ENCODE measurements around the gene STYXL1. TPM values are rescaled to one million over a fixed set of nuclear protein-coding genes. Genes with fewer than 3 reads are reported as not detected.

Gene STYXL1
- total RNA-seq, 1 donor from 2014 or later, result 41.8 TPM

- peaks cover 5% of the 10 kb centered on the region for H3K36me3 Mint-ChIP-seq (ENCODE audit: unreplicated experiment)
- H3K27me3 Mint-ChIP-seq (ENCODE audit: unreplicated experiment), result peaks cover 12% of the 10 kb centered on the region
- no peak for DNase-seq
- no peak overlapping the region for H3K4me3 Mint-ChIP-seq (ENCODE audit: unreplicated experiment)
- TF ChIP-seq CTCF (IDR thresholded peaks at IDR 0.05; ENCODE audit: partially characterized antibody, unreplicated experiment), result no peak
- no peak overlapping the region for H3K27ac Mint-ChIP-seq (ENCODE audit: unreplicated experiment)
- H3K4me1 Mint-ChIP-seq (ENCODE audit: low read depth, unreplicated experiment), result peaks cover 8% of the 10 kb centered on the region
- peaks cover 5% of the 10 kb centered on the region for H3K9me3 Mint-ChIP-seq (ENCODE audit: unreplicated experiment)
Observed at GRCh38 chr7:75986147-75986781, 61.5 kb downstream of the STYXL1 start.

DNA sequence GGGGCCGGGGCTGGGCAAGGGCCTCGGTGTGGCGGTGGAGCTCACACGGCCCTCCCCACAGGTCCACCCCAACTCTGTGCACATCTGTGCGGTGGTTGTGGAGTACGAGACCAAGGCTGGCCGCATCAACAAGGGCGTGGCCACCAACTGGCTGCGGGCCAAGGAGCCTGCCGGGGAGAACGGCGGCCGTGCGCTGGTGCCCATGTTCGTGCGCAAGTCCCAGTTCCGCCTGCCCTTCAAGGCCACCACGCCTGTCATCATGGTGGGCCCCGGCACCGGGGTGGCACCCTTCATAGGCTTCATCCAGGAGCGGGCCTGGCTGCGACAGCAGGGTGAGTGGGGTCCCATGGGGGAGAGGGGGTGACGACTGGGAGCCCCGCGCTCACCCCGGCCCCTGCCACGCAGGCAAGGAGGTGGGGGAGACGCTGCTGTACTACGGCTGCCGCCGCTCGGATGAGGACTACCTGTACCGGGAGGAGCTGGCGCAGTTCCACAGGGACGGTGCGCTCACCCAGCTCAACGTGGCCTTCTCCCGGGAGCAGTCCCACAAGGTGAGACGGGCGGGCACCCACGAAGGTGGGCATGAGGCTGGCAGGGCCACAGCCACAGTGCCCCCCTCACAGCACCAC lies 62.2 kb downstream of the STYXL1 start:
- no peak for TF ChIP-seq CTCF (IDR thresholded peaks at IDR 0.05; ENCODE audit: partially characterized antibody, unreplicated experiment)
- Mint-ChIP-seq H3K27ac (ENCODE audit: unreplicated experiment) (no peak overlapping the region), H3K36me3 (ENCODE audit: unreplicated experiment) (peaks cover 5% of the 10 kb centered on the region), H3K27me3 (ENCODE audit: unreplicated experiment) (peaks cover 12% of the 10 kb centered on the region), H3K9me3 (ENCODE audit: unreplicated experiment) (peaks cover 5% of the 10 kb centered on the region), H3K4me3 (ENCODE audit: unreplicated experiment) (no peak overlapping the region), H3K4me1 (ENCODE audit: low read depth, unreplicated experiment) (peaks cover 4% of the 10 kb centered on the region)
- DNase-seq, result no peak

- H3K4me1 Mint-ChIP-seq (ENCODE audit: low read depth, unreplicated experiment), result peaks cover 2% of the 10 kb centered on the region
- peaks cover 8% of the 10 kb centered on the region for H3K27me3 Mint-ChIP-seq (ENCODE audit: unreplicated experiment)
- H3K9me3 Mint-ChIP-seq (ENCODE audit: unreplicated experiment), result peaks cover 4% of the 10 kb centered on the region
- TF ChIP-seq CTCF (IDR thresholded peaks at IDR 0.05; ENCODE audit: partially characterized antibody, unreplicated experiment), result no peak
- no peak for DNase-seq
- peaks cover 5% of the 10 kb centered on the region for H3K36me3 Mint-ChIP-seq (ENCODE audit: unreplicated experiment)
- H3K27ac Mint-ChIP-seq (ENCODE audit: unreplicated experiment), result no peak overlapping the region
- H3K4me3 Mint-ChIP-seq (ENCODE audit: unreplicated experiment), result no peak overlapping the region
Observed at GRCh38 chr7:75985009-75985517, 62.7 kb downstream of the STYXL1 start.

- no peak overlapping the region for H3K4me3 Mint-ChIP-seq (ENCODE audit: unreplicated experiment)
- no peak for TF ChIP-seq CTCF (IDR thresholded peaks at IDR 0.05; ENCODE audit: partially characterized antibody, unreplicated experiment)
- no peak overlapping the region for H3K27ac Mint-ChIP-seq (ENCODE audit: unreplicated experiment)
- no peaks in the 10 kb centered on the region for H3K4me1 Mint-ChIP-seq (ENCODE audit: low read depth, unreplicated experiment)
- peaks cover 3% of the 10 kb centered on the region for H3K9me3 Mint-ChIP-seq (ENCODE audit: unreplicated experiment)
- DNase-seq, result no peak
- H3K27me3 Mint-ChIP-seq (ENCODE audit: unreplicated experiment), result peaks cover 2% of the 10 kb centered on the region
- no peaks in the 10 kb centered on the region for H3K36me3 Mint-ChIP-seq (ENCODE audit: unreplicated experiment)
Observed at GRCh38 chr7:75984130-75985008, 63.4 kb downstream of the STYXL1 start.
